ENCODE results near the gene HSD17B11.
"Not testable (repeated sequence)": the region's sequence is repeated elsewhere in the genome, so short reads cannot be mapped to it uniquely, and the experiment has no call there.

The HSD17B11 gene

GRCh38 chr4:87416965-87417364 is 26.0 kb upstream of the HSD17B11 start:
- Mint-ChIP-seq H3K4me3 (no peak overlapping the region), H3K27ac (no peak overlapping the region), H3K9me3 (ENCODE audit: low read depth) (no peaks in the 10 kb centered on the region), H3K36me3 (no peaks in the 10 kb centered on the region), H3K4me1 (ENCODE audit: low read depth) (peaks cover 8% of the 10 kb centered on the region), H3K27me3 (no peaks in the 10 kb centered on the region)

- H3K4me3 Mint-ChIP-seq, result no peak overlapping the region
- peaks cover 4% of the 10 kb centered on the region for H3K36me3 Mint-ChIP-seq
- H3K27me3 Mint-ChIP-seq, result peaks cover 8% of the 10 kb centered on the region
- no peaks in the 10 kb centered on the region for H3K4me1 Mint-ChIP-seq (ENCODE audit: low read depth)
- no peak overlapping the region for H3K27ac Mint-ChIP-seq
- H3K9me3 Mint-ChIP-seq (ENCODE audit: low read depth), result no peaks in the 10 kb centered on the region
Measured at GRCh38 chr4:87414816-87415215, 23.8 kb upstream of the HSD17B11 start.

- no peak overlapping the region for H3K4me3 Mint-ChIP-seq
- H3K9me3 Mint-ChIP-seq (ENCODE audit: low read depth), result no peaks in the 10 kb centered on the region
- peaks cover 14% of the 10 kb centered on the region for H3K4me1 Mint-ChIP-seq (ENCODE audit: low read depth)
- H3K27ac Mint-ChIP-seq, result no peak overlapping the region
- peaks cover 8% of the 10 kb centered on the region for H3K27me3 Mint-ChIP-seq
- H3K36me3 Mint-ChIP-seq, result peaks cover 5% of the 10 kb centered on the region
Measured at GRCh38 chr4:87410679-87411078, 19.7 kb upstream of the HSD17B11 start.

GRCh38 chr4:87410157-87410556 is 19.2 kb upstream of the HSD17B11 start:
- Mint-ChIP-seq H3K4me1 (ENCODE audit: low read depth) (peaks cover 14% of the 10 kb centered on the region), H3K36me3 (peaks cover 5% of the 10 kb centered on the region), H3K27me3 (peaks cover 8% of the 10 kb centered on the region), H3K9me3 (ENCODE audit: low read depth) (no peaks in the 10 kb centered on the region), H3K27ac (no peak overlapping the region), H3K4me3 (no peak overlapping the region)

- Mint-ChIP-seq H3K9me3 (ENCODE audit: low read depth) (no peaks in the 10 kb centered on the region), H3K36me3 (peaks cover 5% of the 10 kb centered on the region), H3K4me1 (ENCODE audit: low read depth) (peaks cover 14% of the 10 kb centered on the region), H3K4me3 (no peak overlapping the region), H3K27me3 (peaks cover 8% of the 10 kb centered on the region), H3K27ac (no peak overlapping the region)
Measured at GRCh38 chr4:87409420-87409939, 18.5 kb upstream of the HSD17B11 start.

- not testable (repeated sequence) for H3K9me3 Mint-ChIP-seq (ENCODE audit: low read depth); H3K36me3 Mint-ChIP-seq; H3K27me3 Mint-ChIP-seq
- Mint-ChIP-seq H3K4me3 (peak overlapping the region; percentile 66), H3K4me1 (ENCODE audit: low read depth) (peaks cover 14% of the 10 kb centered on the region), H3K27ac (peak overlapping the region; percentile 81)
Measured at GRCh38 chr4:87406902-87407301, 15.9 kb upstream of the HSD17B11 start.

GRCh38 chr4:87406462-87406861 is 15.5 kb upstream of the HSD17B11 start:
- peaks cover 14% of the 10 kb centered on the region for H3K4me1 Mint-ChIP-seq (ENCODE audit: low read depth)
- H3K4me3 Mint-ChIP-seq, result peak overlapping the region; percentile 66
- H3K27me3 Mint-ChIP-seq, result peaks cover 8% of the 10 kb centered on the region
- peak overlapping the region; percentile 81 for H3K27ac Mint-ChIP-seq
- H3K9me3 Mint-ChIP-seq (ENCODE audit: low read depth), result no peaks in the 10 kb centered on the region
- H3K36me3 Mint-ChIP-seq, result peaks cover 5% of the 10 kb centered on the region

GRCh38 chr4:87405211-87405820 is 14.3 kb upstream of the HSD17B11 start:
- no peaks in the 10 kb centered on the region for H3K9me3 Mint-ChIP-seq (ENCODE audit: low read depth)
- H3K4me3 Mint-ChIP-seq, result no peak overlapping the region
- no peak overlapping the region for H3K27ac Mint-ChIP-seq
- H3K36me3 Mint-ChIP-seq, result peaks cover 5% of the 10 kb centered on the region
- peaks cover 6% of the 10 kb centered on the region for H3K27me3 Mint-ChIP-seq
- H3K4me1 Mint-ChIP-seq (ENCODE audit: low read depth), result peaks cover 14% of the 10 kb centered on the region

- not testable (repeated sequence) for H3K36me3 Mint-ChIP-seq; H3K4me3 Mint-ChIP-seq; H3K27ac Mint-ChIP-seq; H3K9me3 Mint-ChIP-seq (ENCODE audit: low read depth); H3K27me3 Mint-ChIP-seq
- H3K4me1 Mint-ChIP-seq (ENCODE audit: low read depth), result peaks cover 14% of the 10 kb centered on the region
Measured at GRCh38 chr4:87403732-87404131, 12.7 kb upstream of the HSD17B11 start.

GRCh38 chr4:87399954-87400353 is 9.0 kb upstream of the HSD17B11 start:
- Mint-ChIP-seq H3K9me3 (ENCODE audit: low read depth) (no peaks in the 10 kb centered on the region), H3K36me3 (no peaks in the 10 kb centered on the region), H3K27me3 (no peaks in the 10 kb centered on the region), H3K4me1 (ENCODE audit: low read depth) (peaks cover 6% of the 10 kb centered on the region), H3K27ac (no peak overlapping the region), H3K4me3 (no peak overlapping the region)

GRCh38 chr4:87399148-87399547 is 8.2 kb upstream of the HSD17B11 start:
- Mint-ChIP-seq H3K4me1 (ENCODE audit: low read depth) (peaks cover 12% of the 10 kb centered on the region), H3K9me3 (ENCODE audit: low read depth) (no peaks in the 10 kb centered on the region), H3K36me3 (no peaks in the 10 kb centered on the region), H3K27me3 (no peaks in the 10 kb centered on the region), H3K4me3 (no peak overlapping the region), H3K27ac (no peak overlapping the region)

- H3K36me3 Mint-ChIP-seq; H3K27me3 Mint-ChIP-seq; H3K27ac Mint-ChIP-seq; H3K4me3 Mint-ChIP-seq; H3K9me3 Mint-ChIP-seq (ENCODE audit: low read depth): not testable (repeated sequence)
- H3K4me1 Mint-ChIP-seq (ENCODE audit: low read depth), result peaks cover 19% of the 10 kb centered on the region
Measured at GRCh38 chr4:87395851-87396250, 4.9 kb upstream of the HSD17B11 start.

GRCh38 chr4:87395073-87395472 is 4.1 kb upstream of the HSD17B11 start:
- H3K27ac Mint-ChIP-seq; H3K9me3 Mint-ChIP-seq (ENCODE audit: low read depth); H3K36me3 Mint-ChIP-seq; H3K27me3 Mint-ChIP-seq: not testable (repeated sequence)
- Mint-ChIP-seq H3K4me3 (peak overlapping the region; percentile 75), H3K4me1 (ENCODE audit: low read depth) (peaks cover 26% of the 10 kb centered on the region)

- peak overlapping the region; percentile 95 for H3K4me3 Mint-ChIP-seq
Measured at GRCh38 chr4:87392183-87392582, 1.2 kb upstream of the HSD17B11 start.

GRCh38 chr4:87391576-87392054 is 627 bp upstream of the HSD17B11 start:
- Mint-ChIP-seq H3K27me3 (no peaks in the 10 kb centered on the region), H3K4me3 (peak overlapping the region; percentile 95), H3K9me3 (ENCODE audit: low read depth) (no peaks in the 10 kb centered on the region), H3K36me3 (peaks cover 2% of the 10 kb centered on the region), H3K4me1 (ENCODE audit: low read depth) (peaks cover 57% of the 10 kb centered on the region), H3K27ac (peak overlapping the region; percentile 93)

More at GRCh38 chr4:87392183-87392582, 1.2 kb upstream of the HSD17B11 start:
- no peaks in the 10 kb centered on the region for H3K9me3 Mint-ChIP-seq (ENCODE audit: low read depth)
- peaks cover 52% of the 10 kb centered on the region for H3K4me1 Mint-ChIP-seq (ENCODE audit: low read depth)
- no peak overlapping the region for H3K27ac Mint-ChIP-seq
- H3K27me3 Mint-ChIP-seq, result no peaks in the 10 kb centered on the region
- peaks cover 2% of the 10 kb centered on the region for H3K36me3 Mint-ChIP-seq

GRCh38 chr4:87390551-87390890 is 467 bp downstream of the HSD17B11 start:
- Mint-ChIP-seq H3K9me3 (ENCODE audit: low read depth) (no peaks in the 10 kb centered on the region), H3K36me3 (peaks cover 2% of the 10 kb centered on the region), H3K27me3 (no peaks in the 10 kb centered on the region), H3K4me1 (ENCODE audit: low read depth) (peaks cover 58% of the 10 kb centered on the region), H3K4me3 (peak overlapping the region; percentile 95), H3K27ac (peak overlapping the region; percentile 93)
